Measurements from ENCODE around the gene CCDC184.

- TF ChIP-seq, protein P1, sequence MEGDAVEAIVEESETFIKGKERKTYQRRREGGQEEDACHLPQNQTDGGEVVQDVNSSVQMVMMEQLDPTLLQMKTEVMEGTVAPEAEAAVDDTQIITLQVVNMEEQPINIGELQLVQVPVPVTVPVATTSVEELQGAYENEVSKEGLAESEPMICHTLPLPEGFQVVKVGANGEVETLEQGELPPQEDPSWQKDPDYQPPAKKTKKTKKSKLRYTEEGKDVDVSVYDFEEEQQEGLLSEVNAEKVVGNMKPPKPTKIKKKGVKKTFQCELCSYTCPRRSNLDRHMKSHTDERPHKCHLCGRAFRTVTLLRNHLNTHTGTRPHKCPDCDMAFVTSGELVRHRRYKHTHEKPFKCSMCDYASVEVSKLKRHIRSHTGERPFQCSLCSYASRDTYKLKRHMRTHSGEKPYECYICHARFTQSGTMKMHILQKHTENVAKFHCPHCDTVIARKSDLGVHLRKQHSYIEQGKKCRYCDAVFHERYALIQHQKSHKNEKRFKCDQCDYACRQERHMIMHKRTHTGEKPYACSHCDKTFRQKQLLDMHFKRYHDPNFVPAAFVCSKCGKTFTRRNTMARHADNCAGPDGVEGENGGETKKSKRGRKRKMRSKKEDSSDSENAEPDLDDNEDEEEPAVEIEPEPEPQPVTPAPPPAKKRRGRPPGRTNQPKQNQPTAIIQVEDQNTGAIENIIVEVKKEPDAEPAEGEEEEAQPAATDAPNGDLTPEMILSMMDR (conservative IDR thresholded peaks at IDR 0.05): no peak
- TF ChIP-seq EZH2 (IDR thresholded peaks at IDR 0.05; ENCODE audit: low read depth): no peak
Measured at GRCh38 chr12:48216785-48217184, 33.3 kb downstream of the CCDC184 start.

Data from PC-9 (cell line).